Muscle layer of colon (tissue), 2 donors: Measurements from ENCODE around the gene KLF17.
"Not testable (repeated sequence)": the region's sequence is repeated elsewhere in the genome, so short reads cannot be mapped to it uniquely, and the experiment has no call there.

Experiments
- H3K27ac ChIP-seq: one replicate; pipeline ENCODE4 v1.7.0; 2013; ENCODE audit warnings: low read depth, mild to moderate bottlenecking, low read length, moderate library complexity
- H3K27me3 ChIP-seq, 2 donors: one replicate each; pipeline ENCODE4 v1.7.0; 2013; ENCODE audit warnings: low read length in 2 of 2, mild to moderate bottlenecking in 2 of 2; ENCODE audit not compliant: insufficient read depth in 2 of 2, control insufficient read depth in 1 of 2
- H3K36me3 ChIP-seq: one replicate; pipeline ENCODE4 v1.7.0; 2013; ENCODE audit warnings: mild to moderate bottlenecking, low read length; ENCODE audit not compliant: insufficient read depth
- H3K4me1 ChIP-seq: one replicate; pipeline ENCODE4 v1.7.0; 2013; ENCODE audit warnings: mild to moderate bottlenecking, low read length; ENCODE audit not compliant: insufficient read depth
- H3K4me3 ChIP-seq, 2 donors: one replicate each; pipeline ENCODE4 v1.7.0; 2013; ENCODE audit warnings: low read length in 2 of 2, low read depth in 1 of 2, mild to moderate bottlenecking in 1 of 2, moderate library complexity in 1 of 2
- H3K9ac ChIP-seq: one replicate; pipeline ENCODE4 v1.7.0; 2013; ENCODE audit warnings: low read length
- H3K9me3 ChIP-seq: one replicate; pipeline ENCODE4 v1.7.0; 2013; ENCODE audit warnings: mild to moderate bottlenecking, low read length
- donor health status: abdominal sarcoma.
- donor health status: Adenocarcinoma of cecum.

KLF17 gene

DNA sequence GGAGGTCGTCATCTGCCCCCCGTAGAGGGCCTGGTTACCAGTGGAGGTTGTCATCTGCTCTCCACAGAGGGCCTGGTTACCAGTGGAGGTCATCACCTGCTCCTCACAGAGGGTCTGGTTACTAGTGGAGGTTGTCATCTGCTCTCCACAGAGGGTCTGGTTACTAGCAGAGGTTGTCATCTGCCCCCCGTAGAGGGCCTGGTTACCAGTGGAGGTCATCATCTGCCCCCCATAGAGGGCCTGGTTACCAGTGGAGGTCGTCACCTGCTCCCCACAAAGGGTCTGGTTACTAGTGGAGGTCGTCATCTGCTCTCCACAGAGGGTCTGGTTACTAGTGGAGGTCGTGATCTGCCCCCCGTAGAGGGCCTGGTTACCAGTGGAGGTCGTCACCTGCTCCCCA, 20.9 kb downstream of the KLF17 start:
- H3K9me3 ChIP-seq, H3K36me3 ChIP-seq, H3K27ac ChIP-seq, H3K27me3 ChIP-seq, H3K4me3 ChIP-seq, H3K9ac ChIP-seq, H3K4me1 ChIP-seq: not testable (repeated sequence)

- H3K4me3 ChIP-seq = no peak within 1 kb of the TSS
Measured at GRCh38 chr1:44141531-44141930, 22.9 kb downstream of the KLF17 start, which contains the start of gene KLF18. Gene KLF18 (minus strand): TSS chr1:44141631. CDS start chr1:44141631, 0 bp downstream.

DNA sequence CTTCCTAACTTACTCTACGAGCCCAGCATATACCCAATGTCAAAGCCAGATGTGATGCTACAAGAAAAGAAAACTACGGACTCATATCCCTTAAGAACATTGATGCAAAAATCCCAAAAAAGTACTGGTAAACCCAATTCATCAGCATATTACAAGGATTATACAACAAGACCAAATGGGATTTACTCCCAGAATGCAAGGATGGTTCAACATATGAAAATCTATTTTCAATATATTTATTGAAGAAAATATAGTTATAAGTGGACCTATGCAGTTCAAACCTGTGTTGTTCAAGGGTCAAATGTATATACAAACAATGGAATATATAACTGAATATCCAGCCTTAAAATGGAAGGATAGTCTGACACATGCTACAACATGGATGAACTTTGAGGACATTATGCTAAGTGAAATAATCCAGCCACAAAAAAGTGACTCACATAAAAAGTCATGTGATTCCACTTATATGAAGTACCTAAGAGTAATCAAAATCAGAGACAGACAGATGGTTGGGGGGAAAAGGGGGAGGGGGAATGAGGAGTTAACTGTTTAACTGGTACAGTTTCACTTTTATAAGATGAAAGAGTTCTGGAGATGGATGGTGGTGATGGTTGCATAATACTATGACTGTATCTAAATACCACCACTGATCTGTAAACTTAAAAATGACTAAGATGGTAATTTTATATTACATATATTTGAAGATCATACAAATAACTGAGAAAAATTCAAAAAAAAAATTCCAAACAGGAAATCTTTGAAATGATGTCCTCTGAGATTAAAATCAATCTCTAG, 26.5 kb downstream of the KLF17 start:
- no peak overlapping the region for H3K4me3 ChIP-seq
- H3K9me3 ChIP-seq = no peaks in the 10 kb centered on the region
- H3K9ac ChIP-seq = no peak overlapping the region
- H3K27me3 ChIP-seq = no peaks in the 10 kb centered on the region
- no peaks in the 10 kb centered on the region for H3K4me1 ChIP-seq
- H3K36me3 ChIP-seq = no peaks in the 10 kb centered on the region
- no peak overlapping the region for H3K27ac ChIP-seq

More at GRCh38 chr1:44141531-44141930, 22.9 kb downstream of the KLF17 start, which contains the start of gene KLF18:
- Histone ChIP-seq H3K4me1 (no peaks in the 10 kb centered on the region), H3K9me3 (no peaks in the 10 kb centered on the region), H3K36me3 (no peaks in the 10 kb centered on the region), H3K9ac (no peak within 1 kb of the TSS), H3K27ac (no peak within 1 kb of the TSS), H3K27me3 (no peaks in the 10 kb centered on the region)

- Histone ChIP-seq H3K27ac (no peak overlapping the region), H3K27me3 (no peaks in the 10 kb centered on the region), H3K4me3 (no peak overlapping the region), H3K9me3 (no peaks in the 10 kb centered on the region), H3K36me3 (no peaks in the 10 kb centered on the region), H3K9ac (no peak overlapping the region), H3K4me1 (no peaks in the 10 kb centered on the region)
Measured at GRCh38 chr1:44146536-44147361, 28.1 kb downstream of the KLF17 start.

GRCh38 chr1:44147582-44147981, 29.0 kb downstream of the KLF17 start:
- Histone ChIP-seq H3K27ac (no peak overlapping the region), H3K9me3 (no peaks in the 10 kb centered on the region), H3K4me3 (no peak overlapping the region), H3K27me3 (no peaks in the 10 kb centered on the region), H3K36me3 (no peaks in the 10 kb centered on the region), H3K9ac (no peak overlapping the region), H3K4me1 (no peaks in the 10 kb centered on the region)

- Histone ChIP-seq H3K9me3 (no peaks in the 10 kb centered on the region), H3K4me1 (no peaks in the 10 kb centered on the region), H3K9ac (no peak overlapping the region)
Measured at GRCh38 chr1:44151332-44151731, 32.7 kb downstream of the KLF17 start.

DNA sequence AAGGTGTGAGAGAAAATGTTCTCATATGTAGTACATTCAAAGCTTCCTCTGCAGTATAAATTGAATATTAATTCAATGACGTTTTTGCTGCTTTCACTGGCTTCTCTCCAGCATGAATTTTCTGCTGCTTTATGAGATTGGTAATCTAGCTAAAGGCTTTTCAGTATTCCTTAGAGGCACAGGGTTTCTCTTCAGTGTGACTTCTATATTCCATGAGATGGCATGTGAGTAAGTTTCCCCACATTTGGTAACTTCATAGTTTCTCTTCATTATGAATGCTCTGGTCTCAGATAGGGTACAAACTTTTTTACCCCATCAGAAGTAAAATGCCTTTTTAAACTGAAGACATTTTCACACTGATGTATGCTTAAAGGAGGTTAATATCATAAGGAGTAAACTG, 33.2 kb downstream of the KLF17 start:
- no peaks in the 10 kb centered on the region for H3K9me3 ChIP-seq
- no peak overlapping the region for H3K9ac ChIP-seq
- H3K27me3 ChIP-seq = no peaks in the 10 kb centered on the region
- H3K27ac ChIP-seq = no peak overlapping the region
- H3K4me1 ChIP-seq = no peaks in the 10 kb centered on the region
- no peaks in the 10 kb centered on the region for H3K36me3 ChIP-seq
- no peak overlapping the region for H3K4me3 ChIP-seq

More at GRCh38 chr1:44151332-44151731, 32.7 kb downstream of the KLF17 start:
- H3K27ac ChIP-seq = no peak overlapping the region
- H3K36me3 ChIP-seq = no peaks in the 10 kb centered on the region
- H3K27me3 ChIP-seq = no peaks in the 10 kb centered on the region
- no peak overlapping the region for H3K4me3 ChIP-seq

GRCh38 chr1:44152692-44153091, 34.1 kb downstream of the KLF17 start:
- no peak overlapping the region for H3K4me3 ChIP-seq
- H3K4me1 ChIP-seq = no peaks in the 10 kb centered on the region
- H3K36me3 ChIP-seq = no peaks in the 10 kb centered on the region
- no peaks in the 10 kb centered on the region for H3K9me3 ChIP-seq
- no peak overlapping the region for H3K9ac ChIP-seq
- no peaks in the 10 kb centered on the region for H3K27me3 ChIP-seq
- H3K27ac ChIP-seq = no peak overlapping the region

- Histone ChIP-seq H3K4me3 (no peak overlapping the region), H3K4me1 (no peaks in the 10 kb centered on the region), H3K27ac (no peak overlapping the region), H3K36me3 (no peaks in the 10 kb centered on the region), H3K9ac (no peak overlapping the region), H3K27me3 (no peaks in the 10 kb centered on the region), H3K9me3 (no peaks in the 10 kb centered on the region)
Measured at GRCh38 chr1:44154049-44154448, 35.4 kb downstream of the KLF17 start.

DNA sequence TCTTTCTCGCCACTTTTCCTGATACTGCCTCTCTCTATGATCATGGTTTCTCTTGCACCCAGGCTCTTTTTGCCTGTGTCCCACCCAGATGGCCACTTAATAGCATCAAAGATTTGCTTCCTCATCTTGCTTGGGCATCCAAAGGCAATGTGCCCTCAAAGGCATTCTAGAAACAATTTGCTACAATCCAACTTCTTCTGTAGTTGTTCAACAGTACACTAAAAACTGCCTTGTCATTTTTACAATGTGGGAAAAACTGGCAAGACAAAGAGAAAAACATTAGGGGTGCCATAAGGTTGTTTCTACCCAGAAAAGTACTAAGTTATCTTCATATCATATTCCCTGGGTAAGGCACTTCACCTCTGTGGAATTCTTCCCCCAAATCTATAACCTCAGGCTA, 39.3 kb downstream of the KLF17 start:
- H3K4me1 ChIP-seq = no peaks in the 10 kb centered on the region
- no peak overlapping the region for H3K27ac ChIP-seq
- H3K27me3 ChIP-seq = no peaks in the 10 kb centered on the region
- H3K36me3 ChIP-seq = no peaks in the 10 kb centered on the region
- no peak overlapping the region for H3K9ac ChIP-seq
- H3K4me3 ChIP-seq = no peak overlapping the region
- no peaks in the 10 kb centered on the region for H3K9me3 ChIP-seq

DNA sequence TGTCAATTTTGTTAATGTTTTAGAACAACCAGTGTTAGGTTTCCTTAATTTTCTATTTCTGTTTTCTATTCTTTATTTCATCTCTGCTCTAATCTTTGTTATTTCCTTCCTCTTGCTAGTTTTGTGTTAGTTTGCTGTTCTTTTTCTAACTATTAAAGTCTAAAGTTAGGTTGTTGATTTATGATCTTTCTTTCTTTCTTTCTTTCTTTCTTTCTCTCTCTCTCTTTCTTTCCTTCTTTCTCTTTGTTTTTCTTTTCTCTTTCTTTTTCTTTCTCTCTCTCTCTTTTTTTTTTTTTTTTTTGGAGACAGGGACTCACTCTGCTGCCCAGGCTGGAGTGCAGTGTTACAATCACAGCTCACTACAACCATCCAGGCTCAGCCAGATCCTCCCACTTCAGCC, 40.2 kb downstream of the KLF17 start:
- Histone ChIP-seq H3K36me3 (no peaks in the 10 kb centered on the region), H3K9ac (no peak overlapping the region), H3K4me3 (no peak overlapping the region), H3K27ac (no peak overlapping the region), H3K27me3 (no peaks in the 10 kb centered on the region), H3K9me3 (no peaks in the 10 kb centered on the region), H3K4me1 (no peaks in the 10 kb centered on the region)
